ENCODE data around the gene MRPL58. TPM values are rescaled to one million over a fixed set of nuclear protein-coding genes. Genes with fewer than 3 reads are reported as not detected.

The MRPL58 gene
- total RNA-seq, 3 donors from 2014 or later (not counting 1 experiment from before 2014, with no cell fraction given): 9.0 to 15.7 (median 12.9) TPM

- Histone ChIP-seq H3K27ac (ENCODE audit: low read length) (no peak overlapping the region), H3K36me3 (ENCODE audit: control insufficient read depth, insufficient read depth, low read length) (no peaks in the 10 kb centered on the region), H3K4me3 (ENCODE audit: low read length) (no peak overlapping the region), H3K9me3 (ENCODE audit: control insufficient read depth, insufficient read depth, low read length) (no peaks in the 10 kb centered on the region), H3K4me1 (ENCODE audit: control insufficient read depth, insufficient read depth, low read length) (peaks cover 30% of the 10 kb centered on the region), H3K27me3 (ENCODE audit: control insufficient read depth, insufficient read depth, low read length) (peaks cover 10% of the 10 kb centered on the region)
- no peaks in the 10 kb centered on the region for H3K9me3 Mint-ChIP-seq
- H3K36me3 Mint-ChIP-seq: no peaks in the 10 kb centered on the region
- ATAC-seq (no peak), DNase-seq (no peak)
- no peak for TF ChIP-seq CTCF (IDR thresholded peaks at IDR 0.05)
- H3K4me3 Mint-ChIP-seq: no peak overlapping the region
- intact Hi-C loops (cut with micrococcal nuclease): no loop called here
- 84% methylated on average over 2 of the region's 3 CpGs for WGBS (ENCODE audit: insufficient coverage)
- H3K27ac Mint-ChIP-seq: no peak overlapping the region
- H3K27me3 Mint-ChIP-seq (ENCODE audit: low read depth in 2 of 2): peaks cover 7 to 16% of the 10 kb centered on the region in 2 donors
- H3K4me1 Mint-ChIP-seq: peaks cover 9 to 18% of the 10 kb centered on the region in 2 donors
These were observed 26.3 kb upstream of the MRPL58 start for GRCh38 chr17:74986206-74986576.

GRCh38 chr17:74987418-74987908 is 25.0 kb upstream of the MRPL58 start, which contains the start of gene CDR2L:
TSS of gene CDR2L (plus strand) at chr17:74987632. CDS start at chr17:74988044, 412 bp downstream.
- Histone ChIP-seq H3K27me3 (ENCODE audit: control insufficient read depth, insufficient read depth, low read length) (peaks cover 10% of the 10 kb centered on the region), H3K4me3 (ENCODE audit: low read length) (peak within 1 kb of the TSS; percentile 21), H3K9me3 (ENCODE audit: control insufficient read depth, insufficient read depth, low read length) (no peaks in the 10 kb centered on the region), H3K4me1 (ENCODE audit: control insufficient read depth, insufficient read depth, low read length) (peaks cover 20% of the 10 kb centered on the region), H3K36me3 (ENCODE audit: control insufficient read depth, insufficient read depth, low read length) (no peaks in the 10 kb centered on the region), H3K27ac (ENCODE audit: low read length) (no peak within 1 kb of the TSS)
- DNase-seq (peak; percentile 94), ATAC-seq (peak; percentile 98)
- Mint-ChIP-seq H3K36me3 (no peaks in the 10 kb centered on the region), H3K4me1 (peaks cover 9 to 10% of the 10 kb centered on the region in 2 donors), H3K27me3 (ENCODE audit: low read depth in 2 of 2) (peaks cover 7 to 19% of the 10 kb centered on the region in 2 donors), H3K4me3 (peak within 1 kb of the TSS; percentile 91), H3K9me3 (no peaks in the 10 kb centered on the region), H3K27ac (peak within 1 kb of the TSS in 1 of 2 donors; percentile 61)
- under 1% methylated on average over 51 of the region's 51 CpGs for WGBS (ENCODE audit: insufficient coverage)
- intact Hi-C loops (cut with micrococcal nuclease): no loop called here
- TF ChIP-seq CTCF (IDR thresholded peaks at IDR 0.05): no peak

GRCh38 chr17:74987909-74988711 is 24.4 kb upstream of the MRPL58 start:
- H3K4me3 ChIP-seq (ENCODE audit: low read length): peak overlapping the region; percentile 11
- H3K9me3 ChIP-seq (ENCODE audit: control insufficient read depth, insufficient read depth, low read length): no peaks in the 10 kb centered on the region
- peaks cover 16% of the 10 kb centered on the region for H3K4me1 ChIP-seq (ENCODE audit: control insufficient read depth, insufficient read depth, low read length)
- H3K27ac Mint-ChIP-seq: no peak overlapping the region
- no peaks in the 10 kb centered on the region for H3K36me3 Mint-ChIP-seq
- H3K36me3 ChIP-seq (ENCODE audit: control insufficient read depth, insufficient read depth, low read length): no peaks in the 10 kb centered on the region
- peak overlapping the region; percentile 83 for H3K4me3 Mint-ChIP-seq
- 3% methylated on average over 76 of the region's 76 CpGs for WGBS (ENCODE audit: insufficient coverage)
- peak in 1 of 2 donors; percentile 43 for DNase-seq
- peaks cover 10% of the 10 kb centered on the region for H3K27me3 ChIP-seq (ENCODE audit: control insufficient read depth, insufficient read depth, low read length)
- TF ChIP-seq CTCF (IDR thresholded peaks at IDR 0.05): peak; percentile 5
- intact Hi-C loops (cut with micrococcal nuclease): no loop called here
- peaks cover 9 to 10% of the 10 kb centered on the region in 2 donors for H3K4me1 Mint-ChIP-seq
- peaks cover 7 to 21% of the 10 kb centered on the region in 2 donors for H3K27me3 Mint-ChIP-seq (ENCODE audit: low read depth in 2 of 2)
- H3K9me3 Mint-ChIP-seq: no peaks in the 10 kb centered on the region
- no peak overlapping the region for H3K27ac ChIP-seq (ENCODE audit: low read length)
- peak; percentile 35 to 48 (median 46) for ATAC-seq

Measured in natural killer cell (primary cell).